ENCODE data around the gene SGCD. TPM values are rescaled to one million over a fixed set of nuclear protein-coding genes. Genes with fewer than 3 reads are reported as not detected.

SGCD gene
- total and polyA plus RNA-seq, 4 donors: 7.8 to 32.5 (median 24.9) TPM

DNA sequence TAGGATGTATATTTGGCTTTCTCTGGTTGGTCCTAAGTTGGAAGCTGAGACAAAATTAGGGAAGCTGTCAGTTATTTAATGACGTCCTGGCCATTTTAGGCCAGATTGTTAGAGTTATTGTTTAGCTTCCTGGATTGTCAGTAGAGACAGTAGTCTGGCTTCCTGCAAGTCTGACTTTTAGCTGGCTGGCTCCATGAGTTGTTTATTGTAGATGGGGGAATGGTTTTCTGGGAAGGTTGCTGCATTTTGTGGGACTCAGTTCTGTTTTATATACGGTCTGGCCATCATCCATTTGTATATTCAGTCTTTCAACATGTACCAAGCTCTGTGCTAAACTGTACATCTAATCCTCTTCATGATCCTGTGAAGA is 68.3 kb downstream of the SGCD start:
- WGBS (ENCODE audit: insufficient coverage): 33% methylated on average over 1 of the region's 2 CpGs
- Histone ChIP-seq H3K4me3 (ENCODE audit: low read depth, low read length) (no peak overlapping the region), H3K27ac (ENCODE audit: low read depth, low read length) (no peak overlapping the region), H3K36me3 (ENCODE audit: control insufficient read depth, insufficient read depth, low read length) (no peaks in the 10 kb centered on the region), H3K4me1 (ENCODE audit: control insufficient read depth, insufficient read depth, low read length) (no peaks in the 10 kb centered on the region), H3K27me3 (ENCODE audit: control insufficient read depth, insufficient read depth, low read length) (no peaks in the 10 kb centered on the region), H3K9me3 (ENCODE audit: control insufficient read depth, insufficient read depth, low read length) (no peaks in the 10 kb centered on the region)
- DNase-seq (ENCODE audit: low read depth in 4 of 6, low spot score in 6 of 6): no peak

DNA sequence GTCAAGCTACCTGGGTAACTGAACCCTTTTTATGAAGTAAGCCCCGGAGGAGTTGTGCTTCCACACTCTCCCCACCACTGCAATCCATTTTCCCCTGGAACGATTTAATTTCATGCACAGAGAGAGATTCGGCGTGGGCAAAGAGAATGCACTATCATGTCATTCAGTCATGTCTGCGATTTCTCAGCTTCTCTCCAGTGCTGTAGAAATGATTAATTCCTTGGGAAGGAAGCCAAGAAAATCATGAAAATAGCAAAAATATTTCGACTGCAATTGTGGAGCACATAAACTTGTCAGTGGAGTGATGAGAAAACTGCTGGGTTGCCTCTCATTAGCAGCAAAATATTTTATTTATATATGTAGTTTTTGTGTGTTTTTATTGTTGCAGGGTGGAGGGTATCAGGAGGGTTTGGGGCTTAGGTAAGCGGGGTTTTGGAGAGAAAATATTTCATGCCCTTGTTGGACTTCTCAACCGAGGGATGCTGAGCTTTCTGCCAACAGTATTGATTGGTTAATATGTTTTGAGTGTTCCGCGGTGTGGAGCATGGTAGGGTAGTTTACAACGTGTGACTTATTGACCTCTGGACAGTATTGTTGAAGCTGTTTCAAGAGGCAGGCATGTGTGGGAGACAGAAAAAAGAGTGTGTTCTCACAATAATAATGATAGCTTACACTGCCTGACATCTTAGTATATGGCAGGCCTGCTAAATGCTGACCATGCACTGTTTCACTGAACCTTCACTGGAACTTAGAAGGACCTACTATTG is 69.3 kb downstream of the SGCD start:
- H3K27ac ChIP-seq (ENCODE audit: low read depth, low read length): no peak overlapping the region
- H3K27me3 ChIP-seq (ENCODE audit: control insufficient read depth, insufficient read depth, low read length): no peaks in the 10 kb centered on the region
- WGBS (ENCODE audit: insufficient coverage): 65% methylated on average over 9 of the region's 11 CpGs
- no peaks in the 10 kb centered on the region for H3K36me3 ChIP-seq (ENCODE audit: control insufficient read depth, insufficient read depth, low read length)
- DNase-seq (ENCODE audit: low read depth in 4 of 6, low spot score in 6 of 6): peak in 1 of 6 donors; percentile 53
- no peak overlapping the region for H3K4me3 ChIP-seq (ENCODE audit: low read depth, low read length)
- no peaks in the 10 kb centered on the region for H3K4me1 ChIP-seq (ENCODE audit: control insufficient read depth, insufficient read depth, low read length)
- H3K9me3 ChIP-seq (ENCODE audit: control insufficient read depth, insufficient read depth, low read length): no peaks in the 10 kb centered on the region

DNA sequence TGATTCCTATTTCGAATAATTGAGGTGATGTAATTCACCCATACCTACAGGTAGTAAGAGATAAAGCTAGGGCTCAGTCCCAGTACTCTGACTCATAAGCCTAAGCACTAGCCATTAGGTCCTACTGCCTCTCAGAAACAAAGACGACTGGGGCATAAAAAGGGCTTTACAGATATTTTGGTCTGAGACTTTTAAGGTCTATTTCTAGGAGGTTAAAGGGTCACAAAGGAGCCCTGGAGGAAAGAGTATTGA is 69.8 kb downstream of the SGCD start:
- no peak for DNase-seq (ENCODE audit: low read depth in 4 of 6, low spot score in 6 of 6)
- Histone ChIP-seq H3K27ac (ENCODE audit: low read depth, low read length) (no peak overlapping the region), H3K4me3 (ENCODE audit: low read depth, low read length) (no peak overlapping the region), H3K9me3 (ENCODE audit: control insufficient read depth, insufficient read depth, low read length) (no peaks in the 10 kb centered on the region), H3K27me3 (ENCODE audit: control insufficient read depth, insufficient read depth, low read length) (no peaks in the 10 kb centered on the region), H3K36me3 (ENCODE audit: control insufficient read depth, insufficient read depth, low read length) (no peaks in the 10 kb centered on the region), H3K4me1 (ENCODE audit: control insufficient read depth, insufficient read depth, low read length) (no peaks in the 10 kb centered on the region)
- WGBS (ENCODE audit: insufficient coverage): 67% methylated on average over 1 of the region's 2 CpGs

DNA sequence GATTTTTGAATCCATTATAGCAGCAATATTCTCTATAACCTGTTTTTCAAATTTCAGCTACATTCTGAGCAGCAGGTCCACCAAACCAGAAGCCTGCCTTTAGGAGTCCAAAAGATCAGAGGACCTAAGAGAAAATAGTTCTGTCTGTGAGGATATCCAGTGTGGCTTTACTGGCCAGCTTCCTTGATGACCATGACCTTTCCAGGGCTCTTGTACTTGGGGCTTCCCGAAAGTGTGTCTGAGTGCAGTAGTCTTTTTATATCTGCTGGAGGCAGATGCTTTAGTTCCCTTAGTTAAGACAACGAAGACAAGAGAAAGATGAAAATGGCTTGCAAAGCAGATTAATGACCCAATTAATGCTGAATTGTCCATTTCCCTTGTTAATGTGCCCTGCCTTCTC is 72.4 kb downstream of the SGCD start:
- WGBS (ENCODE audit: insufficient coverage): 80% methylated on average over 1 of the region's 2 CpGs
- DNase-seq (ENCODE audit: low read depth in 4 of 6, low spot score in 6 of 6): no peak
- H3K4me1 ChIP-seq (ENCODE audit: control insufficient read depth, insufficient read depth, low read length): no peaks in the 10 kb centered on the region
- no peaks in the 10 kb centered on the region for H3K9me3 ChIP-seq (ENCODE audit: control insufficient read depth, insufficient read depth, low read length)
- H3K36me3 ChIP-seq (ENCODE audit: control insufficient read depth, insufficient read depth, low read length): no peaks in the 10 kb centered on the region
- no peak overlapping the region for H3K4me3 ChIP-seq (ENCODE audit: low read depth, low read length)
- H3K27me3 ChIP-seq (ENCODE audit: control insufficient read depth, insufficient read depth, low read length): no peaks in the 10 kb centered on the region
- H3K27ac ChIP-seq (ENCODE audit: low read depth, low read length): no peak overlapping the region

DNA sequence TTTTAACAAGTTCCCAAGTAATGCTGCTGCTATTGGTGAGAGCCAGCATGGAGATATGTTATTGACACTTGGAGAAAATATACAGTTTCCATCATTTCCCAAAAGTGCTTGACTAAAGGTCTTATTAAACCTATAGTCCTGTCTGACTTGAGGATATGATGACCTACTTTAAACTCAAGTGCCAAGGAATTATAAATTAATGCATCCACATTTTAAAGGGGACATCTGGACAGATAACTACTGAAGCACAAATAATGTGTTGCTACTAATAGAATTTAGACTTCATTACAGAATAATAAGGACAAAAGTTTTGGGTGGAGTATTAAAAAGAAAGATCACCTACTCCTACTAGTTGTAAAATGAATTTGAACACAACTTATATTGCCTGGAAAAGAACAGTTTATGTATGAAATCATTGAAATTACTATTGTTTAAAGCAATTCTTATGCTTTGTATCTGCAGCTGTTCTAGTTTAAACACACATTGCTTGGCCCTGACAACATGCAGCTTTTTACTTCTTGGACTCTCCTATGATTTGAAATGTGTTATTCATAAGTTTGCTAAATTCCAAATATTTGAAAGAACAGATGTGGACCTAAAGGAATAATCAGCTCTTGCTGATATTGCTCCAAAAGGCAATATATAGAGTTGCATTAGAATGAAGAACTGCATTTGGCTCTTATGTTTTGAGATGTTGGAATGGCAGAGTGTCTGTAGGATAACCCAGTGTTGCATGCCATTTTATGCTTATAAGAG is 73.4 kb downstream of the SGCD start:
- Histone ChIP-seq H3K4me3 (ENCODE audit: low read depth, low read length) (no peak overlapping the region), H3K27me3 (ENCODE audit: control insufficient read depth, insufficient read depth, low read length) (no peaks in the 10 kb centered on the region), H3K9me3 (ENCODE audit: control insufficient read depth, insufficient read depth, low read length) (no peaks in the 10 kb centered on the region), H3K4me1 (ENCODE audit: control insufficient read depth, insufficient read depth, low read length) (no peaks in the 10 kb centered on the region), H3K27ac (ENCODE audit: low read depth, low read length) (no peak overlapping the region), H3K36me3 (ENCODE audit: control insufficient read depth, insufficient read depth, low read length) (no peaks in the 10 kb centered on the region)
- DNase-seq (ENCODE audit: low read depth in 4 of 6, low spot score in 6 of 6): no peak

DNA sequence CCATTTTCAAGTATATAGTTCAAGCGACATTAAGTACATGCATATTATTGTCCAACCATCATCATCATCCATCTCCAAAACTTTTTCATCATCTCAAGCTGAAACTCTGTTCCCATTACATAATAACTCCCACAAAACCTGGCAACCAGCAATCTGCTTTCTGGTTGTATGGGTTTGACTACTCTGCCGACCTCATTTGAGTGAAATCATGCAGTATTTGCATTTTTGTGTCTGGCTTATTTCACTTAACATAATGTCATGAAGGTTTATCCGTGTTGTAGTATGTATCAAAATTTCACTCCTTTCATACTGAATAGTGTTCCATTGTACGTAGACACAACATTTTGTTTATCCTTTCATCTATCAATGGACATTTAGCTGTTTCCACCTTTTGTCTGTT is 74.8 kb downstream of the SGCD start:
- H3K4me3 ChIP-seq (ENCODE audit: low read depth, low read length): no peak overlapping the region
- no peaks in the 10 kb centered on the region for H3K4me1 ChIP-seq (ENCODE audit: control insufficient read depth, insufficient read depth, low read length)
- DNase-seq (ENCODE audit: low read depth in 4 of 6, low spot score in 6 of 6): no peak
- H3K27me3 ChIP-seq (ENCODE audit: control insufficient read depth, insufficient read depth, low read length): no peaks in the 10 kb centered on the region
- H3K9me3 ChIP-seq (ENCODE audit: control insufficient read depth, insufficient read depth, low read length): no peaks in the 10 kb centered on the region
- 100% methylated on average over 1 of the region's 4 CpGs for WGBS (ENCODE audit: insufficient coverage)
- no peak overlapping the region for H3K27ac ChIP-seq (ENCODE audit: low read depth, low read length)
- H3K36me3 ChIP-seq (ENCODE audit: control insufficient read depth, insufficient read depth, low read length): no peaks in the 10 kb centered on the region

DNA sequence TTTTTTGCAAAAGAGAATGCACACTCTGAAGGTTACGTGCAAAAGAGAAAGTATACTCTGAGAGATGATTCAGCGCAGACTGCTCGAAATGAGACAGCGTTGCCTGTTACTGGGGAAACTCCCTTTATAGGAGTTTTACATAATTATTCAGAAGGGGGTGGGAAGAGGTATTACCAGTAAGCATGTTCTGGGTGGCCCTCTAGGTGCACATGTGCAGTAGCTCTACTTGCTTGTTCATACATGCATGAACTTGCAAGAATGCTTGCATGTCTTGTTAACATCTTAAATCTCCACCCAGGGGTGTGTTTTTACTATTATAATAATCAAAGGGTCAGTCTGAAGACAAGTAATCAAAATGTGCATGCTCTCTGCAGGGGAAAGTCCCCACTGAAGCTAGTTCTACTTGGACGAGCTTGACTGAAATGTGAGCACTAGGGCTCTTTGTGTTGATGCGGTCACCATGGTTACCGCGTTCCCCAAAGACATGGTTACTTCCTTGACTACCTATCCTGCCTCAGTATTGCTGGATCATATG is 75.5 kb downstream of the SGCD start:
- Histone ChIP-seq H3K4me1 (ENCODE audit: control insufficient read depth, insufficient read depth, low read length) (no peaks in the 10 kb centered on the region), H3K9me3 (ENCODE audit: control insufficient read depth, insufficient read depth, low read length) (no peaks in the 10 kb centered on the region), H3K27me3 (ENCODE audit: control insufficient read depth, insufficient read depth, low read length) (no peaks in the 10 kb centered on the region), H3K4me3 (ENCODE audit: low read depth, low read length) (no peak overlapping the region), H3K36me3 (ENCODE audit: control insufficient read depth, insufficient read depth, low read length) (no peaks in the 10 kb centered on the region), H3K27ac (ENCODE audit: low read depth, low read length) (no peak overlapping the region)
- 69% methylated on average over 5 of the region's 8 CpGs for WGBS (ENCODE audit: insufficient coverage)
- peak in 2 of 6 donors; percentile 35 to 54 for DNase-seq (ENCODE audit: low read depth in 4 of 6, low spot score in 6 of 6)

DNA sequence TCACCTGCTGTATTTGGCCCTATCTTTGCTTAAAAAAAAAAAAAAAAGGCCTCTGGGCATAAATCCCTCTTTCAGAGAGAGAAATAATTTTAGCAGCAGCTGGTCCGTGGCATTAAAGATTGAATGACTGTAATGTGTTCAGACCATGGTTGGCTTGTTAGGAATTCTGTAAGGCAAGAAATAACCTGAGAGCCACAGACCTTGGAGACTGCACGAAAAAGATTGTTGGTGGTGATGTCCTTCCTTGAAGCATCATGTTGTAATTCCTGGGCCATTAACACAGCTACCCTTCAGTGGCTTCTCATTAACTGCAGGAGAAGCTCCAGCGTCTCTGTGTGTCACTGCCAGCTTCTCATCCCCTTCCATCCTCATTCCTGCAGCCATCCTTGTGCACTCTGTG is 79.0 kb downstream of the SGCD start:
- DNase-seq (ENCODE audit: low read depth in 4 of 6, low spot score in 6 of 6): peak in 1 of 6 donors; percentile 62
- no peak overlapping the region for H3K27ac ChIP-seq (ENCODE audit: low read depth, low read length)
- no peaks in the 10 kb centered on the region for H3K27me3 ChIP-seq (ENCODE audit: control insufficient read depth, insufficient read depth, low read length)
- H3K4me1 ChIP-seq (ENCODE audit: control insufficient read depth, insufficient read depth, low read length): no peaks in the 10 kb centered on the region
- H3K4me3 ChIP-seq (ENCODE audit: low read depth, low read length): no peak overlapping the region
- H3K36me3 ChIP-seq (ENCODE audit: control insufficient read depth, insufficient read depth, low read length): no peaks in the 10 kb centered on the region
- no peaks in the 10 kb centered on the region for H3K9me3 ChIP-seq (ENCODE audit: control insufficient read depth, insufficient read depth, low read length)
- 80% methylated on average over 1 of the region's 3 CpGs for whole genome bisulfite sequencing (ENCODE audit: insufficient coverage)

DNA sequence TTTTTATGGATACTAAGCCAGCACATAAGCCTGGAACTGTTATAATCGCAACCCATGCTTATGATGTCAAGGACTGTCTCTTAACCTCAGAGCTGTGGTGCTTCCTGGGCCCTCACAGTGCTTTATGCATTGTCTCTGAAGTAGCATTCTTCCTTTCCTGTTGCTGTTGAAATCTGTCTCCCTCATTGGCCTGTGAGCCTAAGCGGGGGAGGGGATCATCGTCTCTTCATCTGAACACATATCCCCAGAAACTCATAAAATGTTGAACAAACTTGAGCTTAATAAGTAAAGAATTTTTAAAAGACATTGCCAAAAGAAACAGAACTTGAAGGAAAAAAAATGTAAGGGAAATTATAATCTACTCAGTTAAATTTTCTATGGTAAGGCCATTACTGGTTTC is 80.3 kb downstream of the SGCD start:
- Histone ChIP-seq H3K27ac (ENCODE audit: low read depth, low read length) (no peak overlapping the region), H3K27me3 (ENCODE audit: control insufficient read depth, insufficient read depth, low read length) (no peaks in the 10 kb centered on the region), H3K9me3 (ENCODE audit: control insufficient read depth, insufficient read depth, low read length) (no peaks in the 10 kb centered on the region), H3K4me3 (ENCODE audit: low read depth, low read length) (no peak overlapping the region), H3K4me1 (ENCODE audit: control insufficient read depth, insufficient read depth, low read length) (no peaks in the 10 kb centered on the region), H3K36me3 (ENCODE audit: control insufficient read depth, insufficient read depth, low read length) (no peaks in the 10 kb centered on the region)
- DNase-seq (ENCODE audit: low read depth in 4 of 6, low spot score in 6 of 6): no peak
- WGBS (ENCODE audit: insufficient coverage): 80% methylated on average over 1 of the region's 3 CpGs

DNA sequence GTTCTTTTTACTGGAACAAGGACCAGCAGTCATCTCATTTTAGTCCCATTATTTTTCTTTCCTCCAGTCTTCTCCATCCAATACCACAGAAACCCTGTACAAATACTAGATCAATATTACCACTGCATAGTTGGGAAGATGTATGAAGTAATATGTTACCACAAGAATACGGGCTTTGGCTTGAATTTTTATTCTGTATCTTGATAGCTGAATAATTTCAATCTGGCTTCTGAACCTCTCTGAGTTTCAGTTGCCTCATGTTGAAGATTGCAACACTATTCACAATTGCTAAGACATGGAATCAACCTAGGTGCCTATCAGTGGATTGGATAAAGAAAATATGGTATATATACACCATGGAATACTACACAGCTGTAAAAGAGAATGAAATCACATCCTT is 82.9 kb downstream of the SGCD start:
- DNase-seq (ENCODE audit: low read depth in 4 of 6, low spot score in 6 of 6): no peak
- Histone ChIP-seq H3K9me3 (ENCODE audit: control insufficient read depth, insufficient read depth, low read length) (no peaks in the 10 kb centered on the region), H3K4me3 (ENCODE audit: low read depth, low read length) (no peak overlapping the region), H3K36me3 (ENCODE audit: control insufficient read depth, insufficient read depth, low read length) (no peaks in the 10 kb centered on the region), H3K27ac (ENCODE audit: low read depth, low read length) (no peak overlapping the region), H3K27me3 (ENCODE audit: control insufficient read depth, insufficient read depth, low read length) (no peaks in the 10 kb centered on the region), H3K4me1 (ENCODE audit: control insufficient read depth, insufficient read depth, low read length) (no peaks in the 10 kb centered on the region)
- WGBS (ENCODE audit: insufficient coverage): no CpG with 5 or more reads among the region's 1 CpG
